Activated naive CD4-positive, alpha-beta T cell treated with anti-CD3 and anti-CD28 coated beads, Interleukin-2, amount 50 U/mL, for 72 hours (primary cell): ENCODE data around the gene TELO2. TPM values are rescaled to one million over a fixed set of nuclear protein-coding genes. Genes with fewer than 3 reads are reported as not detected.
"Not testable (repeated sequence)": the region's sequence is repeated elsewhere in the genome, so short reads cannot be mapped to it uniquely, and the experiment has no call there.

ENCODE experiments used
- ATAC-seq, 2 donors: fragments of 150-1000 bp; cut with Tn5 transposase; 2 replicates each; pipeline ENCODE4 v1.10.0; 2021; ENCODE audit warnings: mild to moderate bottlenecking in 2 of 2, moderate library complexity in 2 of 2
- DNase-seq, 2 donors: peaks; one replicate each; pipeline ENCODE4 v3.0.0; 2021 to 2022; ENCODE audit warnings: low spot score in 2 of 2
- H3K27ac Mint-ChIP-seq, 2 donors: one replicate each; pipeline ENCODE4 v1.8.0; 2022; ENCODE audit warnings: mild to moderate bottlenecking in 2 of 2, mixed read lengths in 2 of 2
- H3K36me3 Mint-ChIP-seq, 2 donors: one replicate each; pipeline ENCODE4 v1.8.0; 2022; ENCODE audit warnings: mixed read lengths in 2 of 2
- H3K9me3 Mint-ChIP-seq, 2 donors: one replicate each; pipeline ENCODE4 v1.8.0; 2022; ENCODE audit warnings: mixed read lengths in 2 of 2
- total RNA-seq, 2 donors: library from RNA; stranded (reverse); gene quantifications; one replicate each; pipeline ENCODE4 v1.2.3, GENCODE V29; 2022

Gene TELO2
- total RNA-seq, 2 donors from 2014 or later, result 53.4 to 94.9 TPM

DNA sequence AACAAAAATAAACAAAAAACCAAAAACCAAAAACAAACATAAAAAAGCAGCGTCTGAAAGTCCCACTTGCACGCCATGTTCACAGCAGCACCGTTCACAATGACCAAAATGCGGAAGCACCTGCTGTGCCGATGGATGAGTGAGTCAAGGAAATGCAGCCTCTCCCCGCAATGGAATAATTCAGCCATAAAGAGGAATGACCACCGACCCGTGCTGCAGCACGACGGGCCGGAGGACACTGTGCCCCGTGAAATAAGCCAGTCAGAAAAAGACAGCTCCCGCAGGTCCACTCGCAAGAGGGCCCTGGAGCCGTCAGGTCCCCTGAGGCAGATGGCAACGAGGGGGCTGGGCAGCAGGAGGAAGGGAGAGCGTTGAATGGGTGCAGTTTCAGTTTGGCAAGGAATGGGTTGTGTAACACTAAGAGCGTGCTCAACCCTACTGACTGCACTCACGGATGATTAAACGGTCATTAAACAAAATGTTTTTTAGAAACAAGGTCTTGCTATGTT, 23.4 kb upstream of the TELO2 start:
- no peak for DNase-seq
- no peak for ATAC-seq
- Mint-ChIP-seq H3K9me3 (no peaks in the 10 kb centered on the region), H3K36me3 (no peaks in the 10 kb centered on the region), H3K27ac (peak overlapping the region in 1 of 2 donors; percentile 95)

DNA sequence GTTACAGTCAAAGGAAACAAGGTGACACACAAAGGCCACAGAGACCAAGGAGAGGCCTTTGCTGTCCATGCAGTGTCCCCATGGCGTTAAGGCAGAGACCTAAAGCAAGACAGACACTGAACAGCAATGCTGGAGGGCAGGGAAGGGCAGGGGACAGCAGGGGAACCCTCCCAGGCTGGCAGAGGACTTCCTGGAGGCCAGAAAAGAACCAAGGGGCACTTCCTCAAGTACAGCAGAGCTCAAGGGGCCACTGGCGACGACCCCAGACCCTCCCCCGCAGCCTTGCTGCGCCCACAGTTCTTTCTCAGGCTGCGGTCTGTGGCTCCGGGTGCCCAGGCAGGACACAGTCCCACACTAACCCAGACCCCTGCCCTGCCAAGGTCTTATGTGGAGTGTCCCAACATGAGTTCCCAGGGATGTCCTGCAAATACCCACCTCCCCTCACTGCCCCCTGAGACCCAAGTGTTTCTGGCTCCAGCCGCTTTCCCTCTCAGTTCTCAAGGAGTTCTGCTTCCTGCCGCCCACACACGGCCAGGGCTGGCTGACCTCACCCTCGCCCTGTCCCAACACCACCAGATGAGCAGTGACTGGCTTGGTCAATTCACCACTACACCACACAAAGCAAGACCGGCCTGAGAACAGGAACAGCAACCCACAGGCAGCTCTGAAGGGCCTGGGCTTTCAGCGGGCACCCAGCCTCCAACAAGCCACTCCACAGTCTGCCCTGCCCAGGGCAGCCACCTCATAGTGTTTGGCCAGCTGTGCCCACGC, 22.5 kb upstream of the TELO2 start:
- H3K9me3 Mint-ChIP-seq, result no peaks in the 10 kb centered on the region

DNA sequence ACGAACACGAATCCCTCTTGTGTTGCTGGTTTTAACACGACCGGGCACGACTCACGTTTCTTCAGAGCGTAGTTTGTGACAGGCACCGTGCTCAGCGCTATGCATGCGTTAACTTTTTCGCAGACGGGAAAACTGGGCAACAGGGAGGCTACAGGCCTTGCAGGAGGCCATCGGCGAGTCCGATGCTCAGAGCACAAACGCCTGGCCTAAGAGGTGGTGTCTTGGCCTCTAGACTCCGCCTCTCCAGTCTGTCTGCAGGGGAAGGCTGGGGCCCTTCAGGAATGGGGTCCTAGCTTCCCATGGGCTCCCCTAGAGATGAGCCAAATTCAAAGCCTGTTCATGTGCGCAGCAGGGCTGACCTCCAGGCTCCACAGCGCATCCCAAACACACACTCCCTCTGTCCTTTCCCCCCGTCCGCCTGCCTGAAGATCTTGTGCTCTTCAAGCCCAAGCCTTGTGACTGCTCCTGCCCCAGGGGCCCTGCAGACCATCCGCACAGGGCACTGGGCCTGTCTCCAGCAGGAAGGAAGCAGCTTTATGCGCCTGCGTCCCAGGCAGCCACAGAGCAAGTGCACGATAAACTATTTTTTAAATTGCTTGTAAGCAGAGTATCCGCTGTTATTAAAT, 21.5 kb upstream of the TELO2 start:
- Mint-ChIP-seq H3K36me3 (no peaks in the 10 kb centered on the region), H3K27ac (peak overlapping the region in 1 of 2 donors; percentile 27), H3K9me3 (no peaks in the 10 kb centered on the region)
- no peak for ATAC-seq
- no peak for DNase-seq

More for the DNA sequence above, 22.5 kb upstream of the TELO2 start:
- Mint-ChIP-seq H3K36me3 (no peaks in the 10 kb centered on the region), H3K27ac (peak overlapping the region; percentile 78 to 95)
- no peak for ATAC-seq
- no peak for DNase-seq

DNA sequence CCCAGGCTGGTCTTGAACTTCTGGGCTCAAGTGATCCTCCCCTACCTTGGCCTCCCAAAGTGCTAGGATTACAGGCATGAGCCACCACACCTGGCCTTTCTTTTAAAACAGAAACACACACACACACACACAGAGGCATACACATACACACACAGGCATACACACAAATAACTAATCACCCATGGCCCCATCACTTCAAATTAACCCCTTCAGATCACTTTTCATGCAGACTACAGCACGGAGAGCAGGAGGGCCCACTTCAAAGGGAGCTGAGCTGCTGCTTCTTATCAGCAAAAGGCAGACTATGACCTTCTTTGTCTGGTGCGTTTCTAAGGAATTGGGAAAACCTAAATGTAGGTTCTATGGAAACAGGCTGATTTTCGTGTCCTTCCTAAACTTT, 20.2 kb upstream of the TELO2 start:
- no peak for DNase-seq
- ATAC-seq, result no peak
- Mint-ChIP-seq H3K9me3 (no peaks in the 10 kb centered on the region), H3K27ac (peak overlapping the region in 1 of 2 donors; percentile 63), H3K36me3 (no peaks in the 10 kb centered on the region)

DNA sequence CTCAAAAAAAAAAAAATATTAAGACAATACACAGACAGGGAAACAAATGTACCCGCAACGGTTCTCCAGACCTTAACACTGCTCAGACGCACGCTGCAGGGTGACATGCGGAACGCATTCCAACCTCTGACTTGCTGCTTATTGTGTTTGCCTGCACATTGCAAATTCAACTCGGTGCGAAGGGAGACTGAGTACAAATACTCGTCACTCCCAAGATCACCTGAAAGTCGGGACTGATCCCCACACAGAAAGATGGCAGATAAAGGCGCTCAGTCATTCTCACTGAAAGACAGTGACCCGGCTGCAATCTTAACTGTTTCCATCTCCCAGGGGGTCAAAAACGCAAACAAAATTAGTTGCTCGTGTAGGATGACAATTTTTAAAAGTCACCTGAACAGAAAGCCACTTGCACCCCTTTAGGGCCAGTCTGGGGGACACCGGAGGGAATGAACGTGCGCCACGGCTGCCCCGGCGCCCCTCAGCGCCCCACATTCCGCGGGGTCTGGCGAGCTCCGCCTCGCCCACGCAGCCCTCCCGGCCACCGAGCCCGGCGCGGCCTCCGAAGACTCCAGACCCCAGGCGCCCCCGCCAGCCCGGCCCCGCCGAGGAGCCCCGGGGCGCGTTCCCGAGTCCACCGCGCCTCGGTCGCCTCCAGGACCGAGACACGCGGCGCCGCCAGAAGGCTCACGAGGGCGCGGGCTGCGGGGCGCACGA, 18.9 kb upstream of the TELO2 start:
- Mint-ChIP-seq H3K36me3 (no peaks in the 10 kb centered on the region), H3K27ac (peak overlapping the region; percentile 47 to 66), H3K9me3 (no peaks in the 10 kb centered on the region)
- DNase-seq (no peak), ATAC-seq (peak in 1 of 2 donors; percentile 62)

DNA sequence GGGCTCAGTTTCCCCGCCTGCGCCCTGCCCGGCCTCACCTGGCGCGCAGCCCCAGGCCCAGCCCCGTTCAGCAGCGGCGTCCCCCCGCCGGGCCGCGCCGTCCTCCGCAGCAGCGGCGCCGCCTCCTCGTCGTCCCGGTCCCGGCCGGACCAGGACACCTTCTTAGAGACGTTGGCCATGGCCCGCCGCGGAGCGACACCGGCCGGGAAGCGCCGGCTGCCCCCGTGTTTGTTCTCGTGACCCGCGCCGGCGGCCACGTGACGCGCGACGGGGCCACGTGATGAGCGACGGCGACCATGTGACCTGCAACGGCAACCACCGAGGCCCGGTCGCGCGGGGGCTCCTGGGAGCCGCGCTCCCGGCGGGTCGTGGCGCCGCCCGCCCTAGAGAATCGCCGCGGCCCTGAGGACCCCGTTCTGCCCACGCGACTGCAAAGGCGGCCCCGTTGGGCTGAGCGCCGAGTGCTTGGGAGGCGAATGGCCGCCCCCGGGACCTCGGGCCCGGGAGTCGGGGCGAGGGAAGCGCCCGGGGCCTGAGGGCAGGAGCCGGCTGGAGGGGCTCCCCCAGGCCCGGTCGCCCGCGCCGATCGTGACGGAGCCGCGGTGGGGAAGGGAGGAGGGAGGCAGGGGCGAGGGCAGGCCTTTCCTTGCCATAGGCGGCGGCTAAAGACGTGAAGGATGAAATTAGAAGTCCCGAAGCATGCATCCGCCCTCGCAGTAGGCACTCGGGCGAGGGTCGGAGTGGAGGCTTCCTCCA, 18.2 kb upstream of the TELO2 start, which contains the start of gene CLCN7:
Gene CLCN7 (minus strand): TSS at position 233 of the 756 bp plus-strand sequence. CDS start 54 bp downstream, at position 179.
- ATAC-seq, result peak; percentile 93 to 95
- DNase-seq, result peak; percentile 93
- no peaks in the 10 kb centered on the region for H3K36me3 Mint-ChIP-seq
- H3K27ac Mint-ChIP-seq, result peak within 1 kb of the TSS; percentile 77 to 85
- H3K9me3 Mint-ChIP-seq, result no peaks in the 10 kb centered on the region

DNA sequence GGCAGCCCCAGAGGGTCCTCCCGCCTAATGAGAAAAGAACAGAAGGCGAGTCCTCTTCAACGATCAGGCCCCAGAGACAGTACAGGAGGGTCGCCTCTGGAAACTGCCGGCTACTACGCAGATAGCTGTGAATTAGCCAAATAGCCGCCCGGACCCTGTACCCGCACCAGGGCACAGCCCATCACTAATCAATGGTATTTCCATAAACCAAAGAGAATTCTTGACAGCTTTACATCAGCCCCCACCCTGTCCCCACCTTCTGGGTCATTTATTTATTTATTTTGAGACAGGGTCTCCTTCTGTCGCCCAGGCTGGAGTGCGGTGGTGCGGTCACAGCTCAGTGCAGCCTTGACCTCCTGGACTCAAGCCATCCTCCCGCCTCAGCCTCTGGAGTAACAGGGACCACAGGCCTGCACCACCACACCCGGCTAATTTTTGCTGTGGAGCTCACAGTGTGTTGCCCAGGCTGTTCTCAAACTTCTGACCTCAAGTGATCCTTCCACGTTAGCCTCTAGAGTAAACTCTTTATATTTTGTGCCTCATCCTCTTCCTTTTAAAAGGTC, 17.5 kb upstream of the TELO2 start:
- Mint-ChIP-seq H3K9me3 (no peaks in the 10 kb centered on the region), H3K36me3 (no peaks in the 10 kb centered on the region), H3K27ac (peak overlapping the region; percentile 77 to 85)
- ATAC-seq (no peak), DNase-seq (no peak)

DNA sequence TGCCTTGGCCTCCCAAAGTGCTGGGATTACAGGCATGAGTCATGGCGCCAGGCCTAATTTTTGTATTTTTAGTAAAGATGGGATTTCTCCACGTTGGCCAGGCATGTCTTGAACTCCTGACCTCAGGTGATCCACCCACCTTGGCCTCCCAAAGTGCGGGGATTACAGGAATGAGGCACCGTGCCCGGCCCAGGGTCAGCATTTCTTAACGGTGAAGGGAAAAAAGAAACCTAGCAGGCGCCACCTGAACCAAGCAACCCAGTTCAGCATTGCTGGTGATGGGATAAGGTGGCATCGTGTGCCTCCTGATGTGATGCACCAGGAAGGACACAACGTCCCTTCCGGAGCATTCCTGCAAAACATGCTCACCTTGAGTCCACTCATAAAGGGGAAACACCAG, 16.1 kb upstream of the TELO2 start:
- ATAC-seq (no peak), DNase-seq (no peak)
- Mint-ChIP-seq H3K9me3 (no peaks in the 10 kb centered on the region), H3K36me3 (no peaks in the 10 kb centered on the region), H3K27ac (no peak overlapping the region)

DNA sequence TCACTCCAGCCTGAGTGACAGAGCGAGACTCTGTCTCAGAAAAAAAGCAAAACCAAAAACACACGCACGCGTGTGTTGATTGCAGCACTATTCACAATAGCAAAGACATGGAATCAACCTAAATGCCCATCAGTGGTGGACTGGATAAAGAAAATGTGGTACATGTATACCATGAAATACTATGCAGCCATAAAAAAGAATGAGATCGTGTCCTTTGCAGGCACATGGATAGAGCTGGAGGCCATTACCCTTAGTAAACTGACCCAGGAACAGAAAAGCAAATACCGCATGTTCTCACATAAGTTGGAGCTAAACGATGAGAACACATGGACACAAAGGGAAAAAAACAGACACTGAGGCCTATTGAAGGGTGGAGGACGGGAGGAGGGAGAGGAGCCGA, 14.2 kb upstream of the TELO2 start:
- not testable (repeated sequence) for DNase-seq, ATAC-seq, H3K36me3 Mint-ChIP-seq, H3K27ac Mint-ChIP-seq, H3K9me3 Mint-ChIP-seq

DNA sequence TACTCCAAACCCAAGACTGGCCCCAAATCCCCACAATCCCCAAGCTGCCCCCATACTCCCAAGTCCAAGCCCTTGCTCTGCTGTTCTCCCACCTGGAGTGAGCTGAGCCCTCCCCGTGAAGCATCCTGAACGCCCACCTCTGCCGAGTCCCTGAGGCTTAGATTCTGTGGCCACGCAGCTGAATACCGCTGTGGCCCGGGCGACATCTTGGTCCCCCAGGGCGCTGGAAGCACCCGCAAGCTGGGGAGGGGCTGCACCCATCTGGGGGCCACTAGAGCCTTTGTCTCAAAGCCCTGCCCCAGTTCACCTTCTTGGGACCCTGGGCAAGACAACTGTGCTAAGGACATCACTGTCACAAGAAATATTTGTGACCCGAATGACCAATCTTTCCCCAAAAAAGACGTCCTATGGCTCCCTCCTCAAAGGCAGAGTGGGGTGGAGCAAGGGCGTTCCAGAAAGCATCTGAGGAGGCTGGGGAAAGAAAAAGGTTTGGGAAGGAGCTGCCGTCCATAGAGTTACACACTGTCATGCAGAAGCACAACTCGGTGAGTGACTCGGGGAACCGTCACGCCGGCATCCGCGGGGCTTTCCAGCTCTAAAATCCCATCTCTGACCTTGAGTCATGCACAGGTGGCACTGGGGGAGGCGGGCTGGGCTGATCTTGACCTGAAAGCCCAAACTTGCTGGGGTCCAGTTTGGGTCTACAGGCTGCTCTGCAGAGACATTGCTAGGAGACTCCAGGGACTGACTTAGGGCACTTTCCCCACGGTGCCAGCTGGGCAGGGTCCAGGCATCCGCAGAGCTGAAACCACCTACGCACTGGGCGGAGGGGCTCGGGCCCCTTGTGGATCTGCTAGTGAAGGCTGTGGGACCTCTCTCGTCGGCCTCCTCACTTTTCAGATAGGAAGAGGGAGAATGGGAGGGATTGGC, 11.0 kb upstream of the TELO2 start:
- Mint-ChIP-seq H3K36me3 (no peaks in the 10 kb centered on the region), H3K27ac (no peak overlapping the region), H3K9me3 (no peaks in the 10 kb centered on the region)
- no peak for ATAC-seq
- DNase-seq, result no peak

DNA sequence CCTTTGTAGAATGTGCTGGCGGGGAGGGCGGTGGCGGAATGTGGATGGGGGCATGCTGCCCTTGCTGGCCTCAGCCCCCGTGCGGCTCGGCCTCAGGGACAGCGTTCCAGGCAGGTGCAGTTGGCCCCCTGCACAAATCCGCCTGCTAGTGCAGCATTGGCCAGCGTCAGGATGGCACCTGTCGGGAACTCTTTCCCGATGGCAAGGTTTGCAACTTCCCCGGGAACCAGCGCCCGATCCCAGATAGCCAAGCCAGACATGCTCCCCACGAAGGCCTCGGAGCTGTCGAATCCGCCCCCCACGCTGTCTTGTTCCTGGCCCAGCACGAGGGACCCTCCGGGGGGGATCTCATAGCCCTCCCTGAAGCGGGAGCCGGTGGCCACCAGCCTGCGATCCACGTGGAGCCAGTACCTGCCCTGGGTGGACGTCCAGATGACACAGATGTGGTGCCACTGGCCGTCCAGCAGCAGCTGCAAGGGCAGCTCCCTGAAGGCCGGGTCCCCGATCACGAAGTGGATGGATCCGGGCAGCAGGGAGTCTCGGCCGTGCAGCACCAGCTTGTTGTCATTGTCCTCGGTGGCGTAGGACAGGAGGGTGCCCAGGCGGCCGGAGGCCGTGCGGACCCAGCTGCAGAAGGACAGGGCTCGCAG, 7.2 kb upstream of the TELO2 start:
- Mint-ChIP-seq H3K9me3 (no peaks in the 10 kb centered on the region), H3K36me3 (no peaks in the 10 kb centered on the region), H3K27ac (no peak overlapping the region)
- DNase-seq (no peak), ATAC-seq (no peak)

DNA sequence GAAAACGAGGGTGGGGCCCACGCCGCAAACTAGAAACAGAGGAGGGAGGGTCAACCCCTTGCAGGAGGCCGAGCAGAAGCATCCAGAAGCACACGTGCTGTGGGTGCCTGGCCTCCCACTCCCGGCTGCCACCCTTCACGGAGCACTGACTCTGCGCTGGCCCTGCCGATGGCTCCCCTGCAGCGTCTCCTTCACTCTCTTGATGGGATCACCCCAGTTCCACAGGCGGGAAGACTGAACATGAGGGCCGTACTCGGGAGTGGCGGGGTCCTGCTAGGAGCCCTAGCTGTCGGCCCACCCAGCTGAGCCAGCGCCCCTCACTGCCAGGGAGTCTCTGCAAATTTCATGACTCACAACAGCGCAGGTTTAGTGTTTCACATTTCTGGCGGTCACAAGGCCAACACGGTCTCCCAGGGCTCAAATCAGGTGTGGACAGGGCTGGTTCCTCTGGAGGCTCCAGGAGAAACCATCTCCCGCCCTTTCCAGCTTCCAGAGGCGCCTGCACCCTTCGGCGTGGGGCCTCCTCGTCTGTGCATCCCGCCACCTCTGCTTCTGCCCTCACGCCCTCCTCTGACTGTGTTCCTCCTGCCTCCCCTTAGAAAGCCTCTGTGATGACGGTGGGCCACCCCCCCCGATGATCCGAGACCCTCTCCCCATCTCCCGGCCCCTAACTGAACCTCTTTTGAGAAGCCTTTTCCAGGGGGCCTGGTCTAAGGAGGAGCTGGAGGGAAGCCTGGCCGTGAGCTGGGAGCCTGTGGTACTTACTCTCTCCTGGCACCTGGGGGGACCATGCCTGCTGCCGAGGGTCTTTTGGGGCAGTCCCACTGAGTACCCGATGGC, 6.4 kb upstream of the TELO2 start:
- no peak overlapping the region for H3K27ac Mint-ChIP-seq
- no peak for DNase-seq
- H3K36me3 Mint-ChIP-seq, result no peaks in the 10 kb centered on the region
- no peak for ATAC-seq
- H3K9me3 Mint-ChIP-seq, result no peaks in the 10 kb centered on the region

DNA sequence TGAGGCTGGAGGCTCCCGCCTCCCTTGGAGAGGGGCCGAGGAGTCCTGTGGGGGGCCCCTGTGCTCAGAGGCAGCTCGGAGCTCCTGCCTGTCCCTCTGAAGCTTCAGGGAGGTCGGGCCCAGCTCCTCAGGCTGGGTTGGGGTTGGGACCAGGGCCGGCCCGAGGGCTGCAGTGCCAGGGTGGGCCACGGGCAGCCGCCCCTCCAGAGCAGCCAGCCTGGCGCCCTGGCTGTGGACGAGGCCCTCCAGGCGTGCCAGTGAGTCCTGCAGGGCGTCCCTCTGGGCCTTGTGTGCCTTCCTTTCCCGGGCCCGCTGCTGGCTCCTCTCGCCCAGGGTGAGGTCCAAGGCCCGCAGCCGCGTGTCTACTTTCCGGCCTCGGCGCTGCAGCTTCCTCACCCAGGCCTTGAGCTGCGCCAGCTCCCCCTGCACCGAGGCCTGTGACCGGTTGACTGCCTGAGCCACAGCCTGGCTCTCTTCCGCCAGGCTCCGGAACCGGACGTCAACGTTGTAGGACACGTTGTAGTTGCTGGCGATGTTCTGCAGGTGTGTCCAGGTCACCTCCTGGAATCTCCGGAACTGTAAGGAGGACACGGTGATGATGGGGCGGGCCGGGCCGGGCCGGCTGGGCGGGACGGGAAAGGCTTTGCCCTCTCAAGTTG, 5.6 kb upstream of the TELO2 start:
- Mint-ChIP-seq H3K27ac (no peak overlapping the region), H3K36me3 (peaks cover 0 to under 1% of the 10 kb centered on the region in 2 donors)

More for the DNA sequence above, 5.6 kb upstream of the TELO2 start:
- DNase-seq (no peak), ATAC-seq (no peak)
- no peaks in the 10 kb centered on the region for H3K9me3 Mint-ChIP-seq
